SH-SY5Y (cell line): ENCODE data around the gene SASH3.

Experiments used
- GATA2 ChIP-seq: IDR thresholded peaks from 2 replicates; pipeline ENCODE4 v1.6.1; 2011; ENCODE audit warnings: mild to moderate bottlenecking, low read depth, low read length
- GATA3 ChIP-seq: IDR thresholded peaks from 2 replicates; pipeline ENCODE4 v1.6.1; 2011; ENCODE audit warnings: low read depth, mild to moderate bottlenecking, low read length, moderate library complexity

- TF ChIP-seq GATA2 (no peak), GATA3 (no peak)
Measured at GRCh38 chrX:129798456-129798855, 18.7 kb downstream of the SASH3 start.
